ENCODE results near the gene ATG7.

The ATG7 gene

GRCh38 chr3:11367143-11367693 lies 95.0 kb downstream of the ATG7 start:
- no peak for DNase-seq

GRCh38 chr3:11370191-11370590 lies 98.0 kb downstream of the ATG7 start:
- no peak for DNase-seq

DNA sequence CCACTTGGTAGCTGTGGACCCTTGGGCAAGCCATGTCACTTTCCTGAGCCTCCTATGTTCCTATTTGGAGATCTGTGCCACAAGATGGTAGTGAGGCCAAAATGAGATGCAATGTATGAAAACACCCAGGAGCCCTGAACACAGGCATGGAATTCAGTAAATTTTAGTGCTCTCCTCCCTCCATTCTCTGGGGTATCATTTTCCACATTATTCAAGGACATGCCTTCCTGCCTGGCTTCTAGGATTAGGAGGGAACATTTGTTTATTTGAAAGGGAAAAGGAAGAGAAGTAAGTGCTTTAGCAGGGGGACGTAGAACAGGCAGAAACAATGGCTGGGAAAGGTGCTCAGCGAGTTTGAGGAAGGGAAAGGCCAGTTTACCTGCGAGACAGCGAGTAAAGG lies 98.8 kb downstream of the ATG7 start:
- no peak for DNase-seq

DNA sequence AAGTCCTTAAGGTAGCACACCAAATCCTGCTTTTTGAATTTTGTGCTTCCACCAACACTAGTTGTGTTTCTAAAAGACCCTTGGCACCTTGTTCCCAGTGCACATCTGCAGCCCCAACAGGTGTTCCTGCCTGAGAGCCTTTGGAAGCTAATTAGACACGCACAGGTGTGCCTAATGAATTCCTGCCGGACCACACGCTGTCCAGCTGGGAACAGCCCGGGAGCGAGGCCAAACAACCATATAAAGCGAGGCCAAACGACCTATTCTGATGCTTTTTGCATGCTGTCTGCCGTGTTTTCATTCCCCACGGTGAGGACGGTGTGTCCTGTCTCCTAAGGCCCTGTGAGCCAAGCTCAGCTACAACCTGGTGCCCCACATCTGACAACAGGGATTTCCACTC lies 99.5 kb downstream of the ATG7 start:
- peak; percentile 58 for DNase-seq

- peak; percentile 13 for DNase-seq
Observed at GRCh38 chr3:11373235-11373634, 101.0 kb downstream of the ATG7 start.

- DNase-seq, result no peak
Observed at GRCh38 chr3:11373654-11374053, 101.5 kb downstream of the ATG7 start.

DNA sequence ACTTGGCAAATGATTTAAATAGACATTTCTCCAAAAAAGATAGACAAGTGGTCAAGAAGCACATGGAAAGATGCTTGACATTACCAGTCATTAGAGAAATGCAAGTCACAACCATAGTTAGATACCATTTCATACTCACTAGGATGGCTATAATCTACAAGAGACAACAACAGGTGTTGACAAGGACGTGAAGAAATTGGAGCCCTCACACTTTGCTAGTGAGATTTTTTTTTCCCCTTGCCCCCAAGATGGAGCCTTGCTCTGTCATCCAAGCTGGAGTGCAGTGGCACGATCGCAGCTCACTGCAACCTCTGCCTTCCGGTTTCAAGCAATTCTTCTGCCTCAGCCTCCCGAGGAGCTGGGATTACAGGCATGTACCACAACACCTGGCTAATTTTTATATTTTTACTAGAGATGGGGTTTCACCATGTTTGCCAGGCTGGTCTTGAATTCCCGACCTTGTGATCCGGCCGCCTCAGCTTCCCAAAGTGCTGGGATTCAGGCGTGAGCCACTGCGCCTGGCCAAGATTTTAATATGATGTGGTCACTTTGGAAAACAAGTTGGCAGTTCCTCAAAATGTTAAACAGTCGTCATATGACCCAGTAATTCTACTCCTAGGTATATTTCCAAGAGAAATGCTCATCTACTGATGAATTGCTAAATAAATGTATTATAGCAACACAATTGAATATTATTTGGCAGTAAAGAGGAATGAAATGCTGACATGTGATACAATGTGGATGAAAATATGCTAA lies 103.3 kb downstream of the ATG7 start:
- DNase-seq, result no peak

DNA sequence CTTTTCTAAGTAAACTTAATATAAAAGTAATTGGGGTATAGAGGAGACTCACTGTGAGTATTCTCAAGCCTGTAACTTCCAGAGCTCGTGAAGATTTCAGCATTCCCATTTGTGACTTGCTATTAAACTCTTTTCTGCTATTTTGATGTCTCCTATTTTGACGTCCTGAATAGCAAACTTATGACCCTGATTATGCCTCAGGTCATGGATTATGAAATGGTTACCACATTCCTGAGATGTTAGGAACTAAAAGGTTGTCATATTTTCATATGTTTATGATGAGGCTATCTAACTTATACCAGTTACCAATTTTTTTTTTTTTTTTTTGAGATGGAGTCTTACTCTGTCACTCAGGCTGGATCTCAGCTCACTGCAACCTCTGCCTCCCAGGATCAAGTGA lies 105.5 kb downstream of the ATG7 start:
- DNase-seq, result no peak

DNA sequence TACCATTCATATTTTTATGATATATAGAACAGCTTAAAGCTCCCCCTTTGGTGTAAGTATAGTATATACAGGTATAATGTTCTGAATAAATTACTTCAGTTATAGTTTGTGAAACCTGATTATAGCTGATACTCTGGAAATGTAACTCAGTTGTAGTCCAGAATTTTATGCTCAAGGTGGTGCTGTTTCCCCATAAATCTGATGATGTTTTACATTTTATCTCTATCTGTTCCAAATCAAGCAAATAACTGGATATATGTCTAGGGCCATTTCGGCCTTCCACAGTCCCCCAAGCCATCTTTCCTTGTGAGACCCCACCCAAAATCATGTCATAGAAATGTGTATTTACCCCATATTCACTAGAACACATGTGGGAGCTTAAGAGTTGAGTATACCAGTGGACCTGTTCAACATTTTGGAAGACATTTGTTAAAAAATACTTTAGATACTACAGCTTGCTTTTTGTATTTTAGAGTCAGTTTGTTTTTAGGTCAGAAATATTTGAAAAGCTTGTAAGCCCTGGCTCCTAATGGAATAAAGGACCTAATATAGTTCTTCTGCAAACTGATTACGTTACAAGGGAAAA lies 107.1 kb downstream of the ATG7 start:
- DNase-seq, result peak; percentile 5

- no peak for DNase-seq
Observed at GRCh38 chr3:11379824-11380701, 107.9 kb downstream of the ATG7 start.

DNA sequence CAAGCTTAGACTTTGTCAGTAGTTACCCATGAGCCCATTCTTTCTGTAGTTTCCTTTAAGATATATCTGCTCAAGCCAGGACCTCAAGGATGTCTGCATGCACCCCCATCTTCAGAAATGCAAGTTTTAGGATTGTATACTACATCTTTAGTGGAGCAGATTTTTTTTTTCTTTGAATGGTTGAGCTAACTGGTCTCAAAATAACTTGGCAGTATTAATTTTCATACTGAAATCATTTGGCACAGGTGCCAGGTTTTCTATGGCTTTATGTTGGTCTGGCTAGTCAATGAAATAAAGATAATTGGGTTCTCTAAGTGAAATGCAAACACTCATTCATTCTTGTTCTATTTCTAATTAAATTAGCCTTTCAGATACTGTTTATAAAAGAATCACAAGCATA lies 108.9 kb downstream of the ATG7 start:
- peak; percentile 32 for DNase-seq

DNA sequence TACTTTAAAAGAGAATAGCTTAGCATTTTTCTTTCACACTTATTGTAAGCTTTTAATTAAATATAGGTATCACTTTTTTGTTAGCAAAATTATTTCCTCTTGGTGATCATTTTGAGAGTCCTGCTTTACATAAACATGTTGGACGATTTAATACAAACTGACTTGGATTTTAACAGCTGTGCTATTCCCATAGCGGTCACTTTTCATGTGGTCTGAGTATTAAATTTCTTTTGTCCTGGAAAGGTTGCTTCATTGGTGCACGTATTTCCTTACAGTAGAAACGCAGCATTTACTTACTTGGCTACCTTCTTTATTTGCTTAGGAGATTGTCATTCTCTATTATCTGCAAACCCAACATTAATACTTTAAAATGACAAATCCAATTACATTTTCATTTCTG lies 109.4 kb downstream of the ATG7 start:
- peak; percentile 32 for DNase-seq

DNA sequence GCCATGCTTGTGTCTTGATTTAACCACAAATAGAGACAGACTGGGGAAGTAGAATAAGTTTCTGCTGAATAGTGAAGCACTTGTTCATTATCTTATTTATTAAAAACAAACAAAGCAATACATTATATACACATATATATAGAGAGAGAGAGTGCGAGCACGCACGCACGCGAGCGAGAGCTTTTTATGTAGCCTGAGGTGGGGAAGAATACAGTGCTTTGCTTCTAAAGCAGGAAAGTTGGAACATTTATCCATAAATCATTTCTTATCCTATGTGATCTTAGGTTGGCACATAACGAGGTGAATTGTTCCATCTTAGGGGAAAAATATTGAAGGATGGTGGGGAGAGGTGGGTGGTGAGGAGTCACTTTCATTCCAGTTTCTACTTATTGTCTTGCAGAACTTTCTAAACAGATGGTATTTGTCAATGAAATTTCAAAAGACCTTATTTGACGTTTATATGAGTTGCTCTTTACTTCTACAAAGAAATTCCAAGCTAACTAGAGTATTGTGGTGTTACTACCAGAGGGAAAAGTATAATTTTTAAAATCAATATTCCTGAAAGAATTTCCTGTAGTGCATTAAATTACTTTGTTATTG lies 110.0 kb downstream of the ATG7 start:
- DNase-seq, result no peak

- DNase-seq, result no peak
Observed at GRCh38 chr3:11384074-11384473, 111.9 kb downstream of the ATG7 start.

DNA sequence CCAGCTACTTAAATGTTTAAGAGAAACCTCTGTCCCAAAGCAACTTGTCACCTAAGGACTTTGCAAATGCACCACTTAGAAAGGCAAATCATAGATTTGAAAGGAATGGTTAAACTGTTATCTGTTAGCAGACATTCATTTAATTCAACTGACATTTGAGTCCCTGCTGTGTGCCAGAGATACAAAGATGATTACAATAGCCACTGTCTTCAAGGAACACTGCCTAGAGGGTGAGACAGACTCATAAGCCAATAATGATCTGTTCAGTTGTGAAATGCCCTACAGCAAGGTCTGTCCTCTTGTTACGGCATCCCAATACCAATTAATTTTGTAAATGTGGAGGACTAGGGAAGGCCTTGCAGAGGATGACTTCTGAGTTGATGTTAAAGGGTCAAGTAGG lies 113.1 kb downstream of the ATG7 start:
- no peak for DNase-seq

DNA sequence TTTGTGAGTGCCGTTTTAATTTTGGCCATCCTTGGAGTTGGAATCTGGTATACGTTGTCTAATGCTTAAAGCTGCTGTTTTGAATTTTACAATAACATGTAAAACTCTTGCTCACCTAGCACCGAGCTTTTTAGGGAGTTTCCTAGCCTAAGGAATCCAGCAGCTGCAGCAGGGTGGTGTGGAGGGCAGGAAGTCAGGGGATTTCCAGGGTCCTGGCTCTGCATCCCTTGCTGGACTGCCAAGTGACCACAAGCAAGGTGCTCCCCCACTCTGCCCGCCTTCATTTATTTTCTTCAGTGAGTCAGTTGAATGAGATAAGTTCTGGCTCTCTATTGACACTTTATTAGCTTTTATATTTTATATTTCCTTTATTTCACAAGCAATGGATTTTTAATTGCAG lies 113.7 kb downstream of the ATG7 start:
- no peak for DNase-seq

DNA sequence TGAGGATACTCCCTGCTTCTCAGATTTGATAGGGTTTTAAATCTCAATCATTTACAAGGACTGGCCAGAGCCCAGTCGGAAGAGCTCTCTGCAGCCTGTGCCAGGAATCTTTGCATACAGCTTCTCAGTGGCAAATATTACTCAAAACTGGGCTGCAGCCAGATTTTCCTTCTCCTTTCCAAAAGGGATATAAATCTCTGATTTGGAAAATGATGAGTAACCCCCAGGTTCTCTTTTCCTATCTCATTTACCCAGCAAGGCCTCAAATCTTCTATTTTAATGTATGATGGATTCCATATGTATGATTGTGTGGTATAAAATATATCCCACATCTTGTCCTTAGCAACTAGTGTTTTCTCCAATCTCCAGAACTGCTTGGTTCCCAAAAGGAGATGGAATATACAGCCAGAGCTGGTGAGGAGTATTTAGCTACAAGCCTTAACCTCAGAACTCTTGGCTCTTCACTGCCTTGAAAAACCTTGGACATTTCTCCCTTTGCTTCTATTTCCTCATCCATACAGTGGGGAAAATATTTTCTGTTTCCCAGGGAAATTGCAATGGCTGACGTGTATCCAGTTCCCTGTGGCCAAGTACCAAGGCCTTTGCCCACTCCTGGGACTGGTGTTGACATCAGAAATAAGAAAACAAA lies 114.4 kb downstream of the ATG7 start:
- no peak for DNase-seq

GRCh38 chr3:11389386-11390268 lies 117.4 kb downstream of the ATG7 start:
- DNase-seq, result no peak

DNA sequence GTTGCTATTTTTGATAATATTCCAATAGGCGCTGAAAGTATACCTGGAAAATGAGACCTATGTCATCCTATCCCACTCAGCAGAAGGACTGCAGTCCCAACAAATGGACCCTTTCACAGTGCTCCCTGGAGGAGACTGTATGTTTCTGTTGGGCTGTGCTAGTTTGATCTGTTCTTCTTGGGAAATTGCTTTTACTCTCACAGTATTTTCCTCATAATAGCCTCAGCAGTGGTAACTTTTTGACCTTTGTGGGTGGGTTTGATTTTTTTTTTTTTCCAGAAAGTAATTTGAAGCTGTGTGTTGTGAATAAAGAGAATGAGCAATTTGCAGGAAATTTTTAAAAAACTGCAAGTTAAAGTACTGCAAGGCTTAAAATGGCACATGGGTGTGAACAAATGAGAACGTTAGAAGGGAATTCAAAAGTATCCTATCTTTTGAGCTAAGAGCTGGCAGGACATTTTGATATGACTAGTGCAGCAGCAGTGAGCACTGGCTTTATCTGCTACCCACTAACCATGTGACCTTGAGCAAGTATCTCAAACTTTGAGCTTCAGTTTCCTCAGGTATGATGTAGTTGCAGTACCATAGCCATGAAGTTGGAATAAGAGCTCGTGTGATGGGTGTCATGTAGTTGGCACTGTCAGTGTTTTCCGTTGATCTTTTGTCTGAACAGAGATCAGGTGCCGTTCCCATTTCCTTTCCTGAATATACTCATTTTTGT lies 118.4 kb downstream of the ATG7 start:
- DNase-seq, result no peak

DNA sequence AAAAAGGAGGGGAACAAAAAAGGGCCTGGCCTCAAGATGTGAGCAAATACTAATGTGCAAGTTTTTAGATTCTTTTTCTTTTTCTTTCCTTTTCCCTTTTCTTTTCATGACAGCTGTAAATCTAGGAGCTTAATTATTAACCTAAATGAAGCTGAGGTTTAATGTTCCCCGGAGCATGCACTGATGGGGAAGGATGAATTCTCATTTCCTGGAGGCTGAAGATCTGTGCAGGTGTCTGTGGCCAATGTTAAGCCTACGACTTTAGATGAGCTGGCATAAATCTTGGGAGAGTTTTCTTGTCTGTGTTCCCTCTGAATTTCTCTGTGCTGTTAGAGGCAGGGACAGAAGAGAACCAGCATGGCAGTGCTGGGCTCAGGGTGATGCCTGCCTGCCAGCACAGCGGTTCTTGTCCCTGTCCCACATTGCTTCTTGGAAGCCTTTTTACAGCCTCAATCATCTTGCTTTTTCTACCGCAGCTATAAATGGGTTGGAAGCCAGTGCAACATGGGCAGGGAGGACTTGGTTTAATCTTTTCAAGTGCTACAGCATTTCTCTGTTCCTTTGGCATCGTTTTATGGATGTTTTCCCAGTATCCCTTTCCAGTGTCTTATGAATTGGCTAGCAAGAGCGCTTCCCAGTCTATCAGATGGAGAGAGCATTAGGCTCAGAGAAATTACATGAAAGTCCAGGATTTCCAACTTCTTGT lies 119.1 kb downstream of the ATG7 start:
- DNase-seq, result no peak

Data from NCI-H774 (cell line).